NCI-H2227 (cell line): ENCODE measurements around the gene ATXN7L2.

Experiments
- DNase-seq: peaks from one replicate; lab custom pipeline; 2025; ENCODE audit not compliant: unreplicated experiment; lab: John Stamatoyannopoulos, UW

ATXN7L2 gene

GRCh38 chr1:109522026-109522425 is 38.3 kb downstream of the ATXN7L2 start:
- DNase-seq = no peak

GRCh38 chr1:109523706-109524105 is 40.0 kb downstream of the ATXN7L2 start:
- no peak for DNase-seq

GRCh38 chr1:109527098-109527811 is 43.5 kb downstream of the ATXN7L2 start:
- no peak for DNase-seq

- no peak for DNase-seq
Observed at GRCh38 chr1:109527846-109528695, 44.4 kb downstream of the ATXN7L2 start.

GRCh38 chr1:109528712-109529111 is 45.0 kb downstream of the ATXN7L2 start:
- no peak for DNase-seq

GRCh38 chr1:109529881-109530456 is 46.3 kb downstream of the ATXN7L2 start:
- no peak for DNase-seq

GRCh38 chr1:109530457-109531087 is 46.9 kb downstream of the ATXN7L2 start:
- peak; percentile 84 for DNase-seq

GRCh38 chr1:109531380-109531779 is 47.7 kb downstream of the ATXN7L2 start:
- no peak for DNase-seq

- DNase-seq = peak; percentile 24
Observed at GRCh38 chr1:109531826-109532364, 48.2 kb downstream of the ATXN7L2 start.

- peak; percentile 86 for DNase-seq
Observed at GRCh38 chr1:109532365-109533136, 48.8 kb downstream of the ATXN7L2 start.

GRCh38 chr1:109534307-109534858 is 50.7 kb downstream of the ATXN7L2 start:
- DNase-seq = no peak

GRCh38 chr1:109535481-109535880 is 51.8 kb downstream of the ATXN7L2 start:
- DNase-seq = no peak

- peak; percentile 29 for DNase-seq
Observed at GRCh38 chr1:109535971-109536491, 52.3 kb downstream of the ATXN7L2 start.

- DNase-seq = no peak
Observed at GRCh38 chr1:109537450-109538178, 53.9 kb downstream of the ATXN7L2 start.

GRCh38 chr1:109538827-109539555 is 55.3 kb downstream of the ATXN7L2 start:
- no peak for DNase-seq

GRCh38 chr1:109539676-109540075 is 56.0 kb downstream of the ATXN7L2 start, which contains the start of gene GPR61:
TSS of gene GPR61 (plus strand) at chr1:109539872. CDS start at chr1:109543023, 3,151 bp downstream.
- peak; percentile 52 for DNase-seq

- DNase-seq = no peak
Observed at GRCh38 chr1:109541102-109541501, 57.4 kb downstream of the ATXN7L2 start.
